Forelimb muscle (tissue), 1 donor: ENCODE data around the gene ASPSCR1. TPM values are rescaled to one million over a fixed set of nuclear protein-coding genes. Genes with fewer than 3 reads are reported as not detected.

Experiments
- DNase-seq: peaks from one replicate; pipeline ENCODE4 v3.0.0-alpha.2; 2013; ENCODE audit warnings: low read depth
- polyA plus RNA-seq: library from polyadenylated mRNA; unstranded; fragments of 120-200 nt; gene quantifications from one replicate; pipeline ENCODE4 v1.2.1, GENCODE V29; 2013; ENCODE audit not compliant: insufficient read length

ASPSCR1 gene
- polyA plus RNA-seq, 1 donor: 22.2 TPM

DNA sequence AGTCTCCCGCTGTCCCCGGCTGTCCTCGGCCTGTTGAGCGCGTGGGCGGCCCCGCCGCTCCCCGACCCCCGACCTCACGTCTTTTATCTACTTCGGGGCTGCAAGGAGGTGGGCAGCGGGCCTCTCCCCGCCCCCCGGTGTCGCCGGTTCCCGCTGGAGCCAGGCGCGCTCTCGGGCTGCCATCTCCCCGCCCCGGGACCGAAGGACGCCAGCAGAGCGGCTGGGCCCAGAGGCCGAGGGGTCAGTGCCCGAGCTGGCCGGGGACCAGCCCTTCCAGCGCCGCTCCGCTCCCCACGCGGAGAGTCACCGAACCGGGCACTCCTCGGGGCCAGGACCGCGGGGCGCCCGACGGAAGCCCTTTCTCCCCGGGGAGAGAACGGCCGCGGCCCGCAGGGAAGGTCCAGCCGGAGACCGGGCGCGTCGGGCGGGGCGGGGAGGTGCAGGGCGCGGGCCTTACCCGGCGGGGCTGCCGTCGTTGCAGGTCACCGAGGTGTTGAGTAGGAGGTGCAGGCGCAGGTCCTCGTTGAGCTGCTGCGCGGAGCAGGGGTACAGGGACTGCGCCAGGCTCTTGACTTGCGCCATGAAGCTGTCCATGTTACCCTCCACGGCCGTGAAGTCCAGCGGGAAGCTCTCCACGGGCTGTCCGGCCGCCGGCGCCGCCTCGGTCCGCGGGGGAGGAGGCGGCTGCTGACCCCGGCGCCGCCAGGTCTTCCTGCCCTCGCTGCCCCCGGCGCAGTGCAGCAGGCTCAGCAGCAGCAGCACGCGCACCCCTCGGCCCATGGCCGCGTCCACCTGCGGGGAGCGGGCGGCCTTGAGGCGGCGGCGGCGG is 17.1 kb upstream of the ASPSCR1 start:
- DNase-seq: no peak

DNA sequence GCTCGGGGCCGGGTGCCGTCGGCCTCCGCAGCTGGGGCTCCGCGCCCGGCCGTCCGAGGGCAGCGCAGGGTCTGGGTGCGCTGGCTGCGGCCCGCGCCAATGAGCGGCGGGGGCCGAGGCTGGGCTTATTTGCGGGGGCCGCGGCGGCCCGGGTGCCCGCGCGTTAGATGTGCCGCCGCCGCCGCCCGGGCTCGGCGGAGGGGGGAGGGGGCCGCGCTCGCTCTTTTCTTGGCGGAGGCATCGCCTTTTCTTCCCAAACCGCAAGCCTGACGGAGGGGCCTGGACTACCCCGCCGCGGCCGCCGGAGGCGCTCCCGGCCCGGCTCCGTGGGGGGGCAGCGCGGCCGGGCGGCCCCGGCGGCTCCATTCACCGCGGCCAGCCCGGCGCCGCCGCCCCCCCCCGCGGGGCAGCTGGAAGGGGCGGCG is 16.3 kb upstream of the ASPSCR1 start, which contains the start of gene NOTUM:
NOTUM (minus strand) TSS at position 101 of the 425 bp plus-strand sequence. CDS start 278 bp downstream, outside the sequence.
- DNase-seq: no peak

DNA sequence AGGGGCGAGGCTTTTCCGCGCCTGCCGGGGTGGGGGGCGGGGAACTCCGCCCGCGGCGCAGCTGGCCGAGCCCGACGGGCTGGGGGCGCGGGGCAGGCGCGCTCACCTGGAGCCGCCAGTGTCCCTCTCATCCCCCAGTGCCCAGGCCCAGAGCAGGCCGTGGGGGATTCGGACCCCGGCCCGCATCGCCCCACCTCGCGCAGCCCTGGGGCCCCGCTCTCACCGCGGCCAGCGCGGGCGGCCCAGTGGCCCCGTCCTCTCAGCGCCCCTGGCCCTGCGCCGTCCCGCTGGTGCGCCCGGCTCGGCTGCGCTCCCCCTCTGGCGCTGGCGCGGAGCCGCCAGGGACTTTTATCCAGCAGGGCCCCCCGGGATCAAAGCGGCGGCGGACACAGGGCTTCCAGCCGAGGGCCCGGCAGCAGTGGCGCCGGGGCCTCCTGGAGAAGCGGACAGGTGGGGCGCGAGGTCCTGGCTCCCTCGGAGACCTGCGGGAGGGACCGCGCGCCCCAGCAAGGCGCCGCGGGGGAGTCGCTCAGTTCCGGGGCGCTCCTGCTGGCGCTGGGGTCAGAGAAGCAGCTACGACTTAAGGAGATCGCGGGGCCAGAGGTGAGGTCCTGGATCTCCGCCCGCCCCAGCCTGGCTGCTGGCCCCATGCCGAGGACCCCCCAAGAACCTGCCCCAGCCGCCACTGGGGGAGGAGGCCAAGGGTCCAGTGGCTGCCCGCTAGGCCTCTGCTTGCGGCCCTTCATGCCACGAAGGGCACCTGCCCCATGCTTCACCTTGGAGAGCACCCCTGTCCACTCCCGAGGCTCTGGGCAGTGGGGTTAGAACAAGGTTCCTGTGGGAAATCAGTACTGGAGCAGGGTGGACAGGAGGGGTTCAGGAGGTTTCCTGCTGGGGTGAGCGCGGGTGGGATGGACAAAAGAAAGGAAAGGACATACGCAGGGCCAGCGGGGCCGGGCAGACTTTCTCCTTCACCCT is 15.6 kb upstream of the ASPSCR1 start:
- no peak for DNase-seq

DNA sequence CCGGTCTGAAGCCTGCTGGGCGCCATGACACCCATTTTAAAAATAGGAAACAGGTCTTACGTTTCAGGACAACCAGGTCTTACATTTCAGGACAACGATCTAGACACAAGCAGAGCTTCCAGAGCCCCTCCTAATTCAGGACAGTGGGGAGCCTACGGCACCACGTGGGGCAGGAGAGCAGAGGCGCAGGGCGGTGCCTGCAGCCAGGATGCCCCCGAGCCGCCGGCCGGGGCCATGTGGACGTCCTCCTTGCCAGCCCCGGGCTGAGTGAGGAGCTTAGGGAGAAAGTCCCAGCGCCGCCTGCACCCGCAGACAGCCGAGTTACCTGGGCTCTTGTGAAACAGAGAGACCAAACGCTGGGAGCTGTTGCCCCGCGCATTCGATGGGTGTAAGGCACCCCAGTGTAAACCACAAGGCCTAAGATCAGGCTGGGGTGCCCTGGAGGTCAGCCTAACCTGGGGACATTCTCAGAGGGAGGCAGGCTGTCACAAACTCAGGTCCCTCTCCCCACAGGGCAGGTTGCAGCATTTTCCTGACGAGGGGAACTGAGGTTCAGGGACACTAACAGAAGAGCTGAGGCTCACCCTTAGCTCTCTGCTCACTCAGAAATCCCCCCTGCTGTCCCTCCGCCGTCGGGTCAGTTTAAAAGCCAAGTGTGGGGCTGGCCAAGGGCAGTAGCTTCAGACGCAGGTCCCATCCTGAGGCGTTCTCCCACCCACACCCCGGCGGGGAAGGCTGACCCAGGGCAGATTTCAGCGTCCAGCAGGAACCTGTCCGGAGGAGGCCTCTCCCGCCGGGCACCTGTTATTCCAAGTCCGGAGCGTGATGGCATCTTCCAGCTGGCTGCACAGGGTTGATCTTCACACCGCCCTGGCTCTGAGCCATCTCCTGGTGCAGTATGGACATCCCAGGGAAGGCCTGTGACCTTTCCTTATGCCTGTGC is 14.7 kb upstream of the ASPSCR1 start:
- DNase-seq: no peak

DNA sequence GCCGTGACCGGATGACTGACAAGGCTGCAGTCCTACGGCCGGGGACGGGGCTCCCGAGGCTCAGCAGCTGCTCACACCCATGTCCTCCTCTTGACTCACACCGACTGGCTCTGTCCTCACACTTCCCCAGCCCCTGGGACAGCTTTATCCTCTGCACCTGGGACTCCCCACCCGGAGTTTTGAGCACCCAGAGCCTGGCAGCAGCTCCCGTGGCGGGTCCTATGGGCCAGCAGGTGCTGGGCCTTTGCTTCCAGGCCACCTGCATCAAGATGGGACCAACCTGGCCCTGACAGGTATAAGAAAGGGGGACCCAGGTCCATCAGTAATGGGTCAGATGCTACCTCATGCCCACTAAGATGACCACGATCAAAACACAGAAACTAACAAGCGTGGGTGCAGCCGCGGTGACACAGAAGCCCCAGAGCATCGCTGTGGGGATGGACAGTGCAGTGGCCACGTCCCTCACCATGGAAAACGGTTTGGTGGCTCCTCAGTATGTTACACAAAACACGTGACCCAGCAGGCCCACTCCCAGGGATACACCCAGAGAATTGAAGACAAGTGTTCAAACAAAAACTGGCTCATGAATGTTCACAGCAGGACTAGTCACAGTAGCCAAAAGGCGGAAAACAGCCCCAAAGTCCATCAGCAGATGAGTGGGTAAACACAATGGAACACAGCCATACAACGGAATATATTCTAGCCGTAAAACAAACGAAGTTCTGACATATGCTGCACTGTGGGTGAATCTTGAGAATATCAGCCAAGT is 13.2 kb upstream of the ASPSCR1 start:
- no peak for DNase-seq

DNA sequence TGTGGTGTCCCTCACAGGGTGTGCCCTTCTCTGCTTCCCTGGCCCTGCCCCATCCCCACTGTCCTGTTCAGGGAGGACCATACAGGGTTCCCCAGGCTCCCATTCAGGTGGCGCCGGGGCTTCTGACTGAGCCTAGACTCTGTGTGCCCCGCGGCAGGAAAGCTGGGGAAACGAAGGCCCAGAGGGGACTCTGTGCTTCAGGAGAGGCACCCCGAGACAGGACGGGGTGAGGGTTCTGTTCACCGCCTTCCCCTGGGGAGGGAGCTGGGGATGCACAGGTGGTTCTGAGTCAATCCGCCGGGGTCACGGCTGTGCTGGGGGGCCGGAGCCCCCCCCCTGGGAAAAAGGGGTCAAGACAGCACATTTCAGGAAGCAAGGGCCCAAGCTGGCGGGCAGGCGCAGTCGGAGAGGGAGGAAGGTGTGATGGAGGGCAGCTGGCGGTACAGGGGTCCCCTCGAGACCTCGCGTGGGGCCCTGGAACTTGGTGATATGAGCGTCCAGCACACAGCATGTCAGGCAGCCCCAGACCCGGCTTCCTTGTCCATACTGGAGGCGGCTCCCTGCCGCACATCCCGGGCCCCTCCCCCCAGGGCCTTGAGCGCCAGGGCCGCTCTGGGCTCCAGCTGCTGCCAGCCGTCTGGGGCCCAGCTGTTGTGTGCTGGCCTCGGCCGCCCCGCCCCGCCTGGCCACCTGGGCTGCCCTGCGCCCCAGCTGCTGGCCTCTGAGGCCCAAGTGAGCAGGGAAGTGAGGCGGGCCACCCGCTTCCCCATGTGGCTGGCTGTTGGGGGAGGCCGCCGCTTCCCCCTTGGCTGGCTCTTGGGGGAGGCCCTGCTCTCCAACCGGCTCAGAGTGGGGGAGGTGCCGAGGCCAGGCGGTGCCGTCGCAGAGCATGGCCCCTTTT is 10.8 kb upstream of the ASPSCR1 start:
- DNase-seq: no peak

DNA sequence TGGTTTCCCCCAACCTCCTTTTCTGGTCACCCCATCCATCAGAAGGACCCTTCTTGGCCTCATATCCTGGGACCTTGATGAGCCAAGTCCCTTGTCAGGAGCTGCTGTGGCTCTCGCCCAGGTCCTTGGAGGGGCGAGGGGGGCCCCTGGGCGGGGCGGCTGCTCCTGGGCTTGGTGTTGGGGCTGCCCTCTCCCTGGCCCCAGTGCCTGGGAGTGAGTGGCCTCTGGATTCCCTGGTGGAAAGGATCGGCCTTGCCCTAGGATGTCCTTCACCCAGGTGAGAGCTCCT is 10.2 kb upstream of the ASPSCR1 start:
- DNase-seq: no peak

DNA sequence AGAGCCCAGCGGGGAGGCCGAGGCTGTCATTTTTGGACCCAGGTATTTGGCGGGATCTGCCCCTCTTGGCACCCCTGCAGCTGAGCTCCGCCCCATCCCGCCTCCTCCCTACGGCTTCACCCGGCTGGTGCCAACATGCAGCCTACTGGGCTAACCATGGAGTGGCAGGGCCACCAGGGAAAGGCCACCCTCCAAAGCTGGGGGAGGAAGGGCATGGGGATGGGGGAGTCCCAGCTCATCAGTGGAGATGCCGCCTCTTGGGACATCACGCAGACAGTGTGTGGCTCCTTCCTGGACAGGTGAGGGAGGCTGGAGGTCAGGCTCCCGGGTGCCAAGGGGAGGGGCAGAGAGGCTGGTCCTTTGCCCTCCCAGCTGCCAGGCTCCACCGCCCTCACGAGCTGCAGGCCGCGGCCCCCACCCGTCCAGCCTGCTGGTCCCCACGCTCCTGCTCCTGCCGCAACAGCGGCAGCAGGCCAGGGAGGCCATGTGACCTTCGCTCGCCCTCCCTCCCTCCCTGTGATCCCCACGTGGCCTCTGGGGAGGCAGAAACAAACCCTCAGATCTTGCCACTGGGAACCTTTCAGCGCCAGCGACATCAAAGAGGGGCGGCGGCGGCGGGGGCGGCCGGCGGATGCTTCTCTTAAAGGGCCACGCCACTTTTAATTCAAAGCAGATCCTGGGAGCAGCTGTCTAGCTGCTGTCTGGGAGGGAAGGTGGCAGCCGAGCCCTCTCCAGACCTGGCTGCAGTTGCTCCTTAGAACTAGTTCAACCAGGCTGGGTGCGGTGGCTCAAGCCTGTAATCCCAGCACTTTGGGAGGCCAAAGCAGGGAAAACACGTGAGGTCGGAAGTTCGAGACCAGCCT is 9.7 kb upstream of the ASPSCR1 start:
- no peak for DNase-seq

DNA sequence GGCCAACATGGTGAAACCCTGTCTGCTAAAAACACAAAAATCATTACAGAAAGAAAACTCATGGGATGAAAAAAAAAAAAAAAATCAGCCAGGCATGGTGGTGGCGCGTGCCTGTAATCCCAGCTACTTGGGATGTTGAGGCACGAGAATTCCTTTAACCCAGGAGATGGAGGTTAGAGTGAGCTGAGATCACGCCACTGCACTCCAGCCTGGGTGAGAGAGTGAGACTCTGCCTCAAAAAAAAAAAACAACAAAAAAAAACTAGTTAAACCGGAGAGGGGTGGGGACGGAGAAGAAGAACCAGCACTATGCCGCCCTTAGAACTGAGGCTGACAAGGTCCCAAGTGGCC is 9.1 kb upstream of the ASPSCR1 start:
- DNase-seq: no peak

DNA sequence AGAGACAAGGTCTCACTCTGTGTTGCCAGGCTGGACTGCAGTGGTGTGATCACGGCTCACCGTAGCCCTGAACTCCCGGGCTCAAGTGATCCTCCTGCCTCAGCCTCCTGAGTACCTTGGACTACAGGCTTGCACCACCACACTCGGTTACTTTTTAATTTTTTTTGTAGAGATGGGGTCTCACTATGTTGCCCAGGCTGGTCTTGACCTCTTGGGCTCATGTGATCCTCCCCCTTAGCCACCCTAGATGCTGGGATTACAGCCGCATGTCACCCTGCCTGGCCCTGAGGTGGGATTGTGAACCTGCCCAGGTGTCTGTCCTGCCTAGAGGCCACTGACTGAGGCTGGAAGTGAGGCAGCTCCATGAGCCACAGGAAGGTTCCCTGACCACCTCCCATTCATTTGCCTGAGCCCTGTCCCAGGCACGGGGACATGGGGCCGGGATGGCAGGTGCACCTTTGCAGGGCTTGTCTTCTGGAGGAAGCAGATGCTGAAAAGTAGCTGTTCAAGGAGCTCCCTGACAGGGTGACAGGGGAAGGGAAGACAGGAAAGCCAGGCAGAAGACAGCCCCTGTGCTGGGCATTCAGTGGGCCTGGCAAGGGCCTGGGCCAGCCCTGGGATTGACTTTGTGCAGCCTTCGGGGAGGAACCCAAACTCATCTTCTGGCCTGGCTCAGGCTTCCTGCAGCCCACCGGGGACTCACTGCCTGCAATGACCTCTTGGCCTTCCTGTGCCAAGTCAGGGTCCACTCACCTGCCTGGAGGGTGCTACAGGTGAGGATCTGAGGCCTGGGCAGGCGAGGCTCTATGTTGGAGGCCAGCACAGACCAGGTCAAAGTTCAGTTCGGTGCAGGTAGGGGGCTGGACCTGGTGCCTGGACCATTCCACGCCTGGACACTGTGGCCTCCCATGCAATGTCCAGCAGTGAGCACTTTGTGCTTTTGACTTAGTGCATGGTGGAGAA is 8.3 kb upstream of the ASPSCR1 start:
- no peak for DNase-seq

DNA sequence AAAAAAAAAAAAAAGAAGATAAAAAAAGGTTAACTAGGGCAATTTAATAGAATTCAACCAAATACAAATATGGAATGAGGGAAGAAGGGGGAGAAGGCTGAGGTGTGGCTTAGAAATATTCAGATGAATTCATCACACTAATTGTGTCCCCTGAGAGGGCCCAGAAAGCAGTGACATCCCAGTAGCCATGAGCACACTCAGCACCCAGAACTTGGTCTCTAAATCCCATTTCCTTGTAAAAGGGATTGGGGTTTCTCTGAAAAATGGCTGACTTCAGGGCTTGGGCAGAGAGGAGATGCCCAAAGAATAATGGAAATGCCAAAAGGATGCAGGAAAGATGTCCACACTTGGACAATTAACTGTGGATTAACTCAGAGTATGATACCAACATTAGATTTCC is 4.0 kb upstream of the ASPSCR1 start:
- no peak for DNase-seq

DNA sequence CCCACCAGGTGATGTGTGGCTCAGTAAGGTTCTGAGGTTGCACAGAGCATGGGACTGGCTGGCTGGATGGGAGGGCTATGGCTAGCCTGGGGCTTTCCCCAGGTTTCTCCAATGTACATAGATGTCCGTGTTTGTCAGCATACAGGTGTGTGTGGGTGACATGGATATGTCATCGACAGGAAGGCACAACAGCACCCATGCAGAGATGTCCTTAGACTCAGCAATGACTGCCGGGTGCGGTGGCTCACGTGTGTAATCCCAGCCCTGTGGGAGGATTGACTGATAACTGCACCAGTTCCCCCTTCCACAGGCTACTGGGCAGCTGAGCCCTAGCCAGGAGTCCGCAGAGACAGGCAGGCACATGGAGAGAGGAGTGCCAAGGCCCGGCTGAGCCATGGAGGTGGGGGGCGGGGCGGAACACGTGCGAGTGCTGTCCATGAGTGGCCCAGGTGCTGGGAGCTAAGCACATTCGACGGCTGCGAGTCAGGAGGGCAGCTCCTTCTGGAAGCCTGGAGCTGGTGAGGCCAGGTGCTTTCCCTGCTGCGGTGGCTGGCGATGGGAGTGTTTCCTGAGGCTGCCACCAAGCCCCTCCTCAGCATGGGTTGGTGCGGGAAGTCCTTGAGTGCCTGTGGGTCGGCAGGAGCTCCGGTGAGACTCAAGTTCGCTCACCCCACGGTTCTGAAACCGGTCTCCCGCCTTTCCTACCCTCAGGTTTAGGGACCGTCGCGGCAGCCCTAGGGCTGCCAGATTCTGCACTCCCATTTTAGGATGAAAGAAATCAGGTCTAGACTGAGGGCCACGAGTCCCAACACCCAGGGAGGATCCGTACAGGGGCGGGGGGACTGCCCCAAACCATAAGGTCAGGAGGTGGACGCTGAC is 858 bp upstream of the ASPSCR1 start:
- DNase-seq: no peak

DNA sequence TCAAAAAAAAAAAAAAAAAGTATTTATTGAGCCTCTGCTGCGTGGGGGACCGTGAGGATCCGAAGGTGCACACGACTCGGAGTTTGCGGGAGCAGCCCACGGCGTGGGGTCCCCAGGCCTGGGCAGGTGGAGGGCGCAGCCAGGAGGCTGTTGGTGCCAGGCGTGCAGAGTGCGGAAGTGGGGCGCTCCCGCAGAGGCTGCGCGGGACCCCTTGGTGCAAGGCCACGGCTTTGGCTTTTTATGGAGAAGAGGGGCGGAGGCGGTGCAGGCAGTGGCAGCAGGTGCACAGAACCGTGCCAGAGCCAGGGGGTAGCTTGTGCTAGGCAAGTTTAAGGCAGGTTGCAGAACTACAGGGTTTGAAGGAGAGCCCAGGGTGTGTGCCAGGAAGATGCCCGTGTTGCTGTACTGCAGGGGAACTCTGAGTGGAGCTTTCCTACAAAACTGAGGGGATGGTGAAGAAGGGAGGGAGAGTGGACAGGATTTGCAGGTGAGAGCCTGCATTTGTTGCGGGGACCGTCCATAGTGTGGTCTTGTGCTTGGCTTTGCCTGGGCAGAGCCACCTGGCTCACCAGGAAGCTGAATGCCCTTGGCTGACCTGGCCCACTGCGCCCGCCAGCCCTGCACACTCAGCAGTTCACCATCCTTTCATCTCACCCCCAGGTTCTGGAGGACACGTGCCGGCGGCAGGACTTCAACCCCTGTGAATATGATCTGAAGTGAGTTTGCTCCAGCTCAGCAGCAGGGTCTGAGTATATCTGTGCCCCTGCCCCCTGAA is 1.3 kb downstream of the ASPSCR1 start:
- DNase-seq: no peak

DNA sequence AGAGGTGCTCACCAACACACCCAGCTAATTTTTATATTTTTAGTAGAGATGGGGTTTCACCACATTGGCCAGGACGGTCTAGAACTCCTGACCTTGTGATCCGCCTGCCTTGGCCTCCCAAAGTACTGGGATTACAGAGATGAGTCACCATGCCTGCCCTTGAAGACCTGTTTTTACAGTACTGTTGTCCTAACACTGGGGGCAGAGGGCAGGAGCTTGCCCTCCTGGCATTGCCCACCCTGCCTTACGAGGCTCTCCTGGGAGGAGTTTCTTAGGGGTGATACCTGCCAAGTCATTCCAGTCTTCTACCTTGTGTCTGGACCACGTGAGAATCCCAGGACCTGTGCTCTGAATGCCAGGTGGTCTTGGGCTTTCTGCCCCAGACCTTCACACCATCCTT is 2.7 kb downstream of the ASPSCR1 start:
- DNase-seq: no peak

DNA sequence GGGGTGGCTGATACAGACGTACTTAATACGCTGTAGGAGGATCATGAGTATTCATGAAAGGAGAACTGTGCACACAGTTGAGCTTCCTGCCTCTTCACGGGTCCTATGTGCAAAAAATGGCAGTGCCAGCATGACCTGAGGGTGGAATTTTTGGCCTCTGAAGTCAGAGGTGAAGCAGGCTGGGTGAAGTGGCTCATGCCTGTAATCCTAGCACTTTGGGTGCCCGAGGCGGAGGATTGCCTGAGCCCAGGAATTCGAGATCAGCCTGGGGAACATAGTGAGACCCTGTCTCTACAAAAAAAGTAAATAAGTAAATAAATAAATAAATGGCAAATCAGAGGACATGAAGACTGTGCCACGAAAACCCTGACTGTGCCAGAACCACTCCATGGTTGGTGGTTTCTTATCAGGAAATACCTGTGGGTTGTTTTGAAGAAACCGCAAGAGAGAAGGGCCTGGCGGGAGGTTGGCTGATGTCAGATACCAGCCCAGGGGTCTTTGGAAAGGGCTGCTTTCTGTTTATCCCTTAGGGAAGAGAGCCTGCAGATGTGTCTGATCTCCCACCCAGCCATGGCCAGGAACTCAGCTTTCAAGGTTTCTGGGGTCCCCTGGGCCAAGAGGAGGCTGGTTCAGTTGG is 3.4 kb downstream of the ASPSCR1 start:
- no peak for DNase-seq
